Keratinocyte (primary cell): Measurements from ENCODE around the gene MTMR3. TPM values are rescaled to one million over a fixed set of nuclear protein-coding genes. Genes with fewer than 3 reads are reported as not detected.

Experiments
- DNase-seq: peaks from one replicate; pipeline ENCODE4 v3.0.0-alpha.2; 2011; ENCODE audit warnings: low read depth, missing footprints, low spot score
- FAIRE-seq: peaks from 2 replicates; lab custom pipeline; 2011; peaks lifted over from hg19 to GRCh38; lab: Jason Lieb, UNC
- H2AFZ ChIP-seq: 2 replicates; pipeline ENCODE4 v1.6.0; 2012; ENCODE audit warnings: low read length, control low read depth, inconsistent platforms; ENCODE audit not compliant: control insufficient read depth
- H3K27ac ChIP-seq: 2 replicates; pipeline ENCODE4 v1.5.1; 2011; ENCODE audit warnings: low read length; ENCODE audit not compliant: control insufficient read depth, insufficient read depth
- H3K27me3 ChIP-seq: 3 replicates; pipeline ENCODE4 v1.6.0; 2011; ENCODE audit warnings: low read length; ENCODE audit not compliant: control insufficient read depth, insufficient read depth; ENCODE audit errors: extremely low read depth
- H3K36me3 ChIP-seq, 2 experiments: 2 replicates in 1 of 2; 3 replicates in 1 of 2; pipeline ENCODE4 v1.5.1; 2011; ENCODE audit warnings: low read length in 2 of 2, mild to moderate bottlenecking in 1 of 2; ENCODE audit not compliant: control insufficient read depth in 2 of 2, insufficient read depth in 2 of 2; ENCODE audit errors: extremely low read depth in 1 of 2
- H3K4me1 ChIP-seq: 3 replicates; pipeline ENCODE4 v1.5.1; 2011; ENCODE audit warnings: low read length; ENCODE audit not compliant: control insufficient read depth, insufficient read depth; ENCODE audit errors: extremely low read depth
- H3K4me2 ChIP-seq: 3 replicates; pipeline ENCODE4 v1.6.0; 2011; ENCODE audit warnings: low read depth, low read length; ENCODE audit not compliant: control insufficient read depth, insufficient read depth; ENCODE audit errors: extremely low read depth
- H3K4me3 ChIP-seq, 3 experiments: fragments of 200-600 bp in 1 of 3; sonication (generic) in 1 of 3; 2 replicates in 2 of 3; 3 replicates in 1 of 3; pipeline ENCODE4 v1.5.1; 2011 to 2016; ENCODE audit warnings: low read length in 3 of 3, mild to moderate bottlenecking in 3 of 3, control low read depth in 2 of 3, inconsistent platforms in 1 of 3, low read depth in 1 of 3, mixed read lengths in 1 of 3, mixed run types in 1 of 3, moderate library complexity in 1 of 3; ENCODE audit not compliant: control insufficient read depth in 2 of 3, insufficient read depth in 2 of 3; ENCODE audit errors: extremely low read depth in 1 of 3
- H3K79me2 ChIP-seq: 2 replicates; pipeline ENCODE4 v1.6.0; 2012; ENCODE audit warnings: low read length; ENCODE audit not compliant: control insufficient read depth, insufficient read depth
- H3K9ac ChIP-seq: 3 replicates; pipeline ENCODE4 v1.6.0; 2011; ENCODE audit warnings: low read length; ENCODE audit not compliant: control insufficient read depth, insufficient read depth; ENCODE audit errors: extremely low read depth
- H3K9me1 ChIP-seq: 3 replicates; pipeline ENCODE4 v1.6.0; 2011; ENCODE audit warnings: low read length; ENCODE audit not compliant: control insufficient read depth, insufficient read depth; ENCODE audit errors: extremely low read depth
- H3K9me3 ChIP-seq: 2 replicates; pipeline ENCODE4 v1.5.1; 2012; ENCODE audit warnings: low read depth, low read length; ENCODE audit not compliant: control insufficient read depth
- H4K20me1 ChIP-seq: 3 replicates; pipeline ENCODE4 v1.6.0; 2011; ENCODE audit warnings: low read length; ENCODE audit not compliant: control insufficient read depth, insufficient read depth; ENCODE audit errors: extremely low read depth
- CTCF ChIP-seq, 3 experiments: IDR thresholded peaks in 1 of 3; conservative IDR thresholded peaks in 1 of 3; optimal IDR thresholded peaks in 1 of 3; 2 replicates in 2 of 3; 3 replicates in 1 of 3; pipeline versions ENCODE3 to v1.5.1; 2011; ENCODE audit warnings: low read length in 3 of 3, mild to moderate bottlenecking in 3 of 3, moderate library complexity in 2 of 3, control low read depth in 1 of 3, inconsistent platforms in 1 of 3; ENCODE audit not compliant: insufficient read depth in 2 of 3; ENCODE audit errors: extremely low read depth in 1 of 3
- EZH2 ChIP-seq: IDR thresholded peaks from one replicate; pipeline ENCODE4 v1.6.1; 2012; ENCODE audit warnings: inconsistent platforms, mild to moderate bottlenecking, low read length, moderate library complexity
- dilution Hi-C: fragments of 300-500 bp; cut with MboI; formaldehyde crosslinking; loops from one replicate; pipeline ENCODE4 v1.7.0; 2020; ENCODE audit warnings: low sequenced_read_pairs; ENCODE audit not compliant: extremely low pct_ligation_motif_present
- polyA plus RNA-seq, 5 experiments: library from polyadenylated mRNA; depleted of rRNA in 3 of 5; stranded (reverse) in 3 of 5; stranded (forward) in 1 of 5; unstranded in 1 of 5; fragments of >200 nt; gene quantifications; 1 replicate in 1 of 5; 2 replicates in 3 of 5; 3 replicates in 1 of 5; pipeline versions ENCODE4 v1.2.1 to v1.2.3, GENCODE V29; 2011 to 2012; ENCODE audit warnings: missing spikeins in 2 of 5, low read depth in 1 of 5, low replicate concordance in 1 of 5

Gene MTMR3
- polyA plus RNA-seq, 1 donor (not counting 4 experiments of a cell fraction or from before 2014, with no cell fraction given): 16.5 TPM

GRCh38 chr22:29997107-29997506 is 114.1 kb downstream of the MTMR3 start:
- Histone ChIP-seq H3K27ac (no peak overlapping the region), H3K4me1 (peaks cover 34% of the 10 kb centered on the region), H2AFZ (no peak overlapping the region), H3K27me3 (no peaks in the 10 kb centered on the region), H3K4me2 (no peak overlapping the region), H3K9me3 (no peaks in the 10 kb centered on the region), H4K20me1 (peaks cover 2% of the 10 kb centered on the region), H3K79me2 (peaks cover 3% of the 10 kb centered on the region), H3K36me3 (peaks cover 0 to 5% of the 10 kb centered on the region in 2 experiments), H3K4me3 (no peak overlapping the region), H3K9me1 (no peaks in the 10 kb centered on the region), H3K9ac (no peak overlapping the region)
- no peak for TF ChIP-seq EZH2
- TF ChIP-seq CTCF (optimal IDR thresholded peaks at IDR 0.05 in 1 of 3, IDR thresholded peaks at IDR 0.05 in 1 of 3, conservative IDR thresholded peaks at IDR 0.05 in 1 of 3; ENCODE audit: extremely low read depth in 1 of 3, insufficient read depth in 2 of 3, low read length in 3 of 3): no peak
- FAIRE-seq (no peak), DNase-seq (no peak)
- dilution Hi-C loops: no loop called here

GRCh38 chr22:29997516-29997915 is 114.5 kb downstream of the MTMR3 start:
- no peak overlapping the region for H3K4me2 ChIP-seq
- H3K27me3 ChIP-seq: no peaks in the 10 kb centered on the region
- FAIRE-seq (no peak), DNase-seq (no peak)
- H3K27ac ChIP-seq: no peak overlapping the region
- H3K4me3 ChIP-seq: no peak overlapping the region
- TF ChIP-seq EZH2 (no peak), CTCF (optimal IDR thresholded peaks at IDR 0.05 in 1 of 3, IDR thresholded peaks at IDR 0.05 in 1 of 3, conservative IDR thresholded peaks at IDR 0.05 in 1 of 3; ENCODE audit: extremely low read depth in 1 of 3, insufficient read depth in 2 of 3, low read length in 3 of 3) (no peak)
- H3K9me3 ChIP-seq: no peaks in the 10 kb centered on the region
- H3K4me1 ChIP-seq: peaks cover 30% of the 10 kb centered on the region
- H4K20me1 ChIP-seq: peaks cover 2% of the 10 kb centered on the region
- no peak overlapping the region for H2AFZ ChIP-seq
- H3K36me3 ChIP-seq: peaks cover 0 to 7% of the 10 kb centered on the region in 2 experiments
- no peaks in the 10 kb centered on the region for H3K9me1 ChIP-seq
- H3K9ac ChIP-seq: no peak overlapping the region
- H3K79me2 ChIP-seq: peaks cover 3% of the 10 kb centered on the region
- dilution Hi-C loops: no loop called here
